ENCODE data around the gene HDAC4. TPM values are rescaled to one million over a fixed set of nuclear protein-coding genes. Genes with fewer than 3 reads are reported as not detected.

Gene HDAC4
- total RNA-seq, 2 experiments from 2014 or later, result 25.2 to 65.1 TPM

DNA sequence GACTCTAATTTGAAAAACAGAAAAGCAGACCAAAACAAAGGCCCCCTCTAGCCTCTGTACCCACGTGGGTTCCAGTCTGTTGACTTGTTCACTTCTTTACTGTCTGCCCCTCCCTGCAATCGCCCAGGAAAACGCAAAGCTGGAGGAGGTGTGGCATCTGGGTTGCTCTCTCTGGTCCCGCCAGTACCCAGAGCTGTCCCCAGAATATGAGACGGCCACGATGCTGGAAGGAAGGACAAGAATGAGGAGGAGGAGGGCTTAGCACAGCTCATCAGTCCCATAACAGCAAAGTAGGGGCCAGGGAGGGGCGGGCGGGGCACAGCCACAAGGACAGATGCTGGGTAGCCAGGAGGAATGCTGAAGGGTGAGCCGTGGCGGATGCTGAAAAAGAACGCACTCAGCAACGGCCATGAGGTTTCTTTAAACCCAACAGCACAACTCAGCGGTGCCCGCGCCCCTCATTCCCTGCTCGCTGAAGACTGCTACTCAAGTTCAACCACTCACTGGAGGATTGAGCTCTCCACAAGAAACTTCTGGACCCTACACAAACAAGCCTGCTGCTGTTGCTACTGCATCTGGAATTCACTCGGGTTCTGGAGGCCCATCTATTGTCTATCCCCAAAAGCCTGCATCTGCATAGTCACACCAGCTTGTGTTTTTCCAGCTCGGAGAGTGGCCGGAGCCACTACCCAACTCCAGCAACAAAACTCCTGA is 187.7 kb downstream of the HDAC4 start:
- CTCF ChIA-PET, result no interaction called here

DNA sequence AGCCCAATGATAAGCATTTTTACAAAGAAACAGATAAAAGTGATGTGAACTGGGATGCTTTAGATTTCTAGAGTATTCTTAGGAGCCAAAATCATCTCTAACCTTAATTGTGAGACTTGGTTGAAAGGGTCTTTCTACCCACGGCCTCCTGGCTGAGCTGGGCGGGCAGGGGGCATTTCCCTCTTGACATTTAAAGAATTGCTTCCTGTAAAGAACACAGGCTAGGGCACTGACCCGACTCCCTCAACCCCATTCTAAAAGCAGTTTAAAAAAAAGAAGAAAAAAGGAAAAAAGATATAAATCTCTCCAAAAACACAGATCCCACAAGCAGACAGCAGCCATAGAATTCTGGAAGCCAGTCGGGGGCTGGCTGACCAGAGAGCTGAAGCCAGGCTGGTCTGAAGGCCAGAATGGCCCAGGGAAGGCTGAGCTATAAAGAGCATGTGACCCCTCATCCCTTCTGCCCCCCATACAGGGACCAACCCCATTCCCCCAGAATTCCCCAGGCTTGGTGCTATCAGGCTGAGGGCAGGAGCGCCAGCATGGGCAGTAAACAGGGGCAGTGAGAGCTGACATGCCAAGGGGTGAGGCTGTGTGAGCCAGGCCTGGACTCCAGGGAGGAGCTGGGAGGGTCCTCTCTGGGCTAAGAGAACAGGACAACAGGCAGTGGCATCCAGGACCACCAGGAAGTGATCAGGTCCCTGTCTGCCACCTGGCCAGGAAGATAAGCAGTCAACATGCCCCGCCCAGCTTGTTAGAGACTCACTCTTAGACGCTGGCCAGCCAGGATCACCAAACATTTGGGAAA is 188.5 kb downstream of the HDAC4 start:
- Mint-ChIP-seq H3K9me3 (ENCODE audit: low read depth) (no peaks in the 10 kb centered on the region), H3K4me3 (no peak overlapping the region), H3K4me1 (peaks cover 31% of the 10 kb centered on the region), H3K27me3 (no peaks in the 10 kb centered on the region), H3K36me3 (peaks cover 3% of the 10 kb centered on the region), H3K27ac (no peak overlapping the region)
- ATAC-seq, result no peak
- CTCF ChIA-PET, result no interaction called here
- DNase-seq, result no peak

More for the DNA sequence above, 187.7 kb downstream of the HDAC4 start:
- ATAC-seq, result no peak
- Mint-ChIP-seq H3K27ac (no peak overlapping the region), H3K4me3 (no peak overlapping the region), H3K4me1 (peaks cover 38% of the 10 kb centered on the region), H3K36me3 (peaks cover 8% of the 10 kb centered on the region), H3K27me3 (no peaks in the 10 kb centered on the region), H3K9me3 (ENCODE audit: low read depth) (no peaks in the 10 kb centered on the region)
- DNase-seq, result no peak

DNA sequence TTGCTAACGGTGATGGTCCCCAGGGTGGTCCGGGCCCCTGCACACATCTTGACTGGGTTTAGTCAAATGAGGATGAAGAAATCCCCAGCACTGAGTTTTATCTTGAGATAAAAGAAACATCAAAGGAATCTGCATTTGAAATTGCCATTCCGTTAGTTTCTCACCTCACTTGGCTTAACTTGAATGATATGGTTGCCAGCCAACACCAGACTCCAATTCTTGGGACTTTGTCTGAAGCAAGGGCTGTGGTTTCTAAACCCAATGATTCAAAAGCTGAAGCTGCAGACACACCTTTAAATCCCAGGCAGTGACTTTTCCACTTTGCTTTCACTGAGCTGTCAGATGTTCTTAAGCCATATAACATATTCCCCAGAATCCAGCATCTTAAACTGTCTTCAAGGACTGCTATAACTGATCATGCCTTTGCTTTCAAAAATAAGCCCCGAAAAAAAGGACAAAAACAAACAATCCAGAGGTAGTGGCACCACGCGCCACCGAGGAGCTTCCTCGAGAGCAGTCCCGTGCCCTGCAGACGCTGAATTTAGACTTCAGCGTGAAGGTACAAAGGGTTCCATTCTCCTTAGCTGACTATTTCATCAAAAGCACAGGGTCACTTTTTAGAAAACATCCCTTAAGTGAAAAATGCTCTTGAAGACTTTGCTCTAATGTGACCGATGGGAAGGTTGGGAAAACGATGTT is 189.3 kb downstream of the HDAC4 start:
- peaks cover 3% of the 10 kb centered on the region for H3K36me3 Mint-ChIP-seq
- no peaks in the 10 kb centered on the region for H3K9me3 Mint-ChIP-seq (ENCODE audit: low read depth)
- ATAC-seq, result no peak
- CTCF ChIA-PET, result no interaction called here
- H3K4me1 Mint-ChIP-seq, result peaks cover 23% of the 10 kb centered on the region
- no peak overlapping the region for H3K4me3 Mint-ChIP-seq
- no peaks in the 10 kb centered on the region for H3K27me3 Mint-ChIP-seq
- no peak for DNase-seq
- no peak overlapping the region for H3K27ac Mint-ChIP-seq

DNA sequence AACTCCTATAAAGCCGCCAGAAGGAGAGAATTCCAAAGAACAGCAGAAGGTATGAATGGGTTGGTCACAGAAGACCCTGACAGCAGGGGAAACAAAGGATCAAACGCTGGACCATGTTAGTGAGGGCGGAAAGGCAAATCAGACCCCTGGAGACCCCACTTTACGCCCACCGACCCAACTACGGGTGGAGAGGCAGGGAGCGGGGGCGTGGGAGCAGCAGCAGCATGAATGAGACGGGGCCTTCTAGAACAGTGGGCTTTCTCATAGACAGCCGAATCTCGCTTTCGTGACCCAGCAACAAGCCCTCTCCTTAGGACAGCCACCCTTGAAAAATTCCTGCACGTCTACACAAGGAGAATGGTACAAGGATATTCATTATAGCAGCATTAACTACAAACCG is 191.0 kb downstream of the HDAC4 start:
- DNase-seq (no peak), ATAC-seq (no peak)
- H3K27me3 Mint-ChIP-seq, result no peaks in the 10 kb centered on the region
- H3K36me3 Mint-ChIP-seq, result peaks cover 2% of the 10 kb centered on the region
- H3K4me1 Mint-ChIP-seq, result peaks cover 20% of the 10 kb centered on the region
- H3K27ac Mint-ChIP-seq, result no peak overlapping the region
- no peak overlapping the region for H3K4me3 Mint-ChIP-seq
- H3K9me3 Mint-ChIP-seq (ENCODE audit: low read depth), result no peaks in the 10 kb centered on the region
- CTCF ChIA-PET, result no interaction called here

DNA sequence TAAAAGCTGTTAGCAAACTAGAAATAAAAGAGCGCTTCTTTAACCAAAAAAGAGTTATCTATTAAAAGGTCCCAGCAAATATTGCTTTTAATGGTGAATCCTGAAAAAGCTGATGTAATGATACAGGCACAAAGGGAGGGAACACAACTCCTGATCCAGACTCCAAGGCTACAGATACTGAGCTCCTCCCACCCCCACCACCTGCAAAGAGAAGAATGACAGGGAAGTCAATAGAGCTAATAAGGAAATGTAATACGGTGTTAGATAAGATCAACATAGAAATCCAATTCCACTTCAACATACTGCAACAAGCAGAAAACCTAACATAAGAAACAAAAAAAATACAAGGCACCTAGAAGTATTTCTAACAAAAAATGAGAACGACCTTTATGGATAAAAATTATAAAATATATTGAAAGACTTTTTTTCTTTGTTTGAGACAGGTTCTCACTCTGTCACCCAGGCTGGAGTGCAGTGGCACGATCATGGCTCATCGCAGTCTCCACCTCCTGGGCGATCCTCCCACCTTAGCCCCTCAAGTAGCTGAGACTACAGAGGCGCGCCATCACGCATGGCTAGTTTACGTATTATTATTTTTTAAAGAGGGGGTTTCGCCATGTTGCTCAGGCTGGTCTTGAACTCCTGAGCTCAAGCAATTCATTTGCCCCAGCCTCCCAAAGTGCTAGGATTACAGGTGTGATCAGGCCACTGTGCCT is 192.2 kb downstream of the HDAC4 start:
- no peak overlapping the region for H3K4me3 Mint-ChIP-seq
- no peaks in the 10 kb centered on the region for H3K27me3 Mint-ChIP-seq
- H3K9me3 Mint-ChIP-seq (ENCODE audit: low read depth), result no peaks in the 10 kb centered on the region
- no peaks in the 10 kb centered on the region for H3K36me3 Mint-ChIP-seq
- H3K4me1 Mint-ChIP-seq, result peaks cover 16% of the 10 kb centered on the region
- DNase-seq (no peak), ATAC-seq (no peak)
- no peak overlapping the region for H3K27ac Mint-ChIP-seq
- CTCF ChIA-PET, result no interaction called here

DNA sequence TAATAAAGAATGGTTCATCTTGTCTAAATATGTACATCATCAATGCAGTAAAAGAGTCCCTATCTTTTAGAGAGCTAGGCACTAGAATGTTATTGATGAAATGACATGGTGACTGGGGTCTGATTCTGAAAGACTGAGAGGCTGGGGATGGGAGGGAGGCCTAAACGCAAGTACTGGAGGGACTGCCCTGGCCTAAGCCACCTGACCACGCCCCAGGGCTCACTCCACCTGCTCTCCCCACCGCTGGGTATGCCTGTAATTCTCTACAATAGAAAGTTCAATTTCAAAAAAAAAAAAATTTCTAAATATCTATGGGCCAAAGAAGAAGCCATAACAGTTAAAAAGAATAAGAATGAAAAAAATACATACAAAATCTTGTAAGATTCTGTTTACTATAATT is 194.0 kb downstream of the HDAC4 start:
- H3K9me3 Mint-ChIP-seq (ENCODE audit: low read depth), result no peaks in the 10 kb centered on the region

DNA sequence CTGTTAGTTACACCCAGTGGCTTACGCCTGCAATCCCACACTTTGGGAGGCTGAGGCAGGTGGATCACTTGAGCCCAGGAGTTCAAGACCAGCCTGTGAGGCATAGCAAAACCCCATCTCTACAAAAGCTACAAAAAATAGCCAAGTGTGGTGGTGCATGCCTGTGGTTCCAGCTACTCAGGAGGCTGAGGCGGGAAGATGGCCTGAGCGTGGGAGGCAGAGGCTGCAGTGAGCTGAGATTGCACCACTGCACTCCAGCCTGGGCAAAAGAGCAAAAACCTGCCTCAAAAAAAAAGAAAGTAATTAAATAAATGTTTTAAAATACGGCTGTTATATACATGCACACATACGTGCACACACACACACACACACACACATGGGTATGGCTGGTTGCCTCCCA is 194.8 kb downstream of the HDAC4 start:
- Mint-ChIP-seq H3K4me3 (no peak overlapping the region), H3K4me1 (peaks cover 11% of the 10 kb centered on the region), H3K27me3 (no peaks in the 10 kb centered on the region), H3K36me3 (no peaks in the 10 kb centered on the region), H3K9me3 (ENCODE audit: low read depth) (no peaks in the 10 kb centered on the region), H3K27ac (no peak overlapping the region)
- DNase-seq (no peak), ATAC-seq (no peak)
- CTCF ChIA-PET, result interaction anchor here (1.2 kb wide), 1 partner anchor 11 kb away, joined by 3 read pairs; no protein-coding TSS in a partner anchor

More for the DNA sequence above, 194.0 kb downstream of the HDAC4 start:
- DNase-seq (no peak), ATAC-seq (no peak)
- no peaks in the 10 kb centered on the region for H3K36me3 Mint-ChIP-seq
- H3K4me3 Mint-ChIP-seq, result no peak overlapping the region
- H3K4me1 Mint-ChIP-seq, result peaks cover 16% of the 10 kb centered on the region
- H3K27ac Mint-ChIP-seq, result no peak overlapping the region
- H3K27me3 Mint-ChIP-seq, result no peaks in the 10 kb centered on the region
- CTCF ChIA-PET, result interaction anchor here (1.2 kb wide), 1 partner anchor 10 kb away, joined by 3 read pairs; no protein-coding TSS in a partner anchor

DNA sequence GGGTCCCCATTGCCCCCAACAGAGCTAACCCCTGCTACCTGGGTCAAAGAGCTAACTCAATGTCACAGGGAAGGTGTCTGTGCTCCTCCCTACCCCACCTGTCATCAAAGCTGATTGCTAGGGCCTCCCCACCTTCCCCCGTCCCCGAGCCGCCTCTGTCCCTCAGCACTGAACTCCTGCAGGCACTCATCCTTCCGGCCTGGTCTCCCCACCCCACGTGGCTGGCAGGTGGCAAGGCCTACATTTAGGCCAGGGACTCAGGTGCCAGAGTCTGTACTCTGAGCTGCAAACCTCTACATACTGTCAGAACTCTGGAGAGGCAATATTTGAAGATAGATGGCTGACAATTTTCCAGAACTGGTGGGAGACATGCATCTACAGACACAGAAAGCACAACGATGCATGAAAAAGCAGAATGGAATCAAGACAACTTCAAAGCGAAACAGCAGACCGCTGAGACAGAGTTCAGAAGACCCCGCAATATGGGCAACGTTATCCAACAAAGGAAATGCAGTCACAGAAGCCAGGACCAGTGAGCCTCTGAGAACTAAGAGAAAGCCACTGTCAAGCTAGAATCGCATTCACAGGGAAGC is 195.8 kb downstream of the HDAC4 start:
- DNase-seq, result no peak
- peaks cover 11% of the 10 kb centered on the region for H3K4me1 Mint-ChIP-seq
- no peak for ATAC-seq
- no peaks in the 10 kb centered on the region for H3K36me3 Mint-ChIP-seq
- no peaks in the 10 kb centered on the region for H3K9me3 Mint-ChIP-seq (ENCODE audit: low read depth)
- no peaks in the 10 kb centered on the region for H3K27me3 Mint-ChIP-seq
- H3K4me3 Mint-ChIP-seq, result no peak overlapping the region
- peak overlapping the region; percentile 14 for H3K27ac Mint-ChIP-seq
- CTCF ChIA-PET, result no interaction called here

DNA sequence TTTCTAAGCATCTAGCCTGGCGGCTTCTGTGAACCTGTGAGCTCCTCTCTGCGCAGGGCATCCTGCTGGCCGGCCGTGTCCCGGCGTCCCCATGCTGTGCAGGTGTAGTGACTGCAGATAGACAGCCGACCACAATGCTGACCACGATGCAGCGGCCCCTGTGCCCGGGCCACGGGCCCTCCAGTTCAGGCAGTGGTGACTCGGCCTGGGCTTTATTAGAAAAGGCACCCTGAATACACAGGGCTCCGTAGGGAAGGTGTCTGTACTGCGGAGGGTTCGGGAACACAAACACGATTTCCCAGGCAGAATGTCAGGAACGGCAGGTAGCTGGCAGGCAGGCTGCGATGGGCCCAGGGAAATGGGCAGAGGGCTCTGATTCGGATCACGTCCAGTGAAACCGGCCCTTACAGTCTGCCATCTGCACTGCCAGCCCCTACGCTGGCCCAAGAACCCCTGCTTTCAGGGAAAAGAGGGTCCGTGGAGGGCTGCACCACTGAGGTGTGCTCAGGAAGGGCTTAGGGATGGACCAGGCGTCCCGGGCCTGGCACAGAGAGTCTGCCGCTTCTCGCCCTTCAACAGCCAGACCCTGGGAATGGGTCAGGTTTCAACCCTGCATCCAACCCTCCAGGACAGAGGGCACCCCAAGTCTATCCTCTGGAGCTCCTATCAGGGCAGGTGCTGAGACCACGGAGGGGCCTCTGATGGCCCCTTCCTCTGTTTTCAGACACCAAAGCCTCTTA is 196.5 kb downstream of the HDAC4 start:
- H3K27ac Mint-ChIP-seq, result no peak overlapping the region
- ATAC-seq, result no peak
- no peak overlapping the region for H3K4me3 Mint-ChIP-seq
- no peaks in the 10 kb centered on the region for H3K36me3 Mint-ChIP-seq
- H3K9me3 Mint-ChIP-seq (ENCODE audit: low read depth), result no peaks in the 10 kb centered on the region
- H3K4me1 Mint-ChIP-seq, result peaks cover 11% of the 10 kb centered on the region
- DNase-seq, result no peak
- no peaks in the 10 kb centered on the region for H3K27me3 Mint-ChIP-seq
- CTCF ChIA-PET, result no interaction called here

DNA sequence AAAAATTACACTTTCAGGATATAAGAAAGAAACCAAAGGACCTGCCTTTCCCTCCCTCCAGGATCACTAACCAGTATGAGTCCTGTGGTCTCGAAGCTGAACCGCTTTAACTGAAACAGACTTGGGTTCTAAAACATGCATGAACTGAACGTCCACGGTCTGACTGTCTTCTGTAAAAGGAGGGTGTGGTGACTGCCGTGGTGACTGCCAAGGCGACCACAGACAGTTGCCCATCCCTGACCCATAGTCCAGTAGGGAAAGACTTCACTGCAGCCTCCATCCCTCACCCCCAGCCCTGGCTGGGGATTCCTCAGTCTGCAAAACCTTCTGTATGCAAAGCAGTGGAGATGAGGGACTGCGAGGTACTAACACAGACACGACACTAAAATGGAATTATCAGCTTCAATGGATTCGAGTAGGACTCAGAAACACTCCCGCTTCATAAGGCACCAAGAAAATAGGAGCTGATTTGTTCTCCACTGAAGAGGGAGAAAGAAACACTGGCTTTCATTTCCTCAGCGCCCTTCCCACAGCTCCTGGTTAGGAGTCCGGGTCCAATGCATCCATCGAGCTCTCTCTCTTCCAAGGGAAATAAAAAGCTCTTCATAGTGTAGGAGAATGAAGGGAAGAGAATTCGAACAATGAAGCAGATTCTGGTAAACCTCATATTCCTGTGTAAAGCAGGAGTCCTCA is 197.2 kb downstream of the HDAC4 start:
- H3K4me3 Mint-ChIP-seq, result no peak overlapping the region
- no peaks in the 10 kb centered on the region for H3K27me3 Mint-ChIP-seq
- peaks cover 11% of the 10 kb centered on the region for H3K4me1 Mint-ChIP-seq
- H3K9me3 Mint-ChIP-seq (ENCODE audit: low read depth), result no peaks in the 10 kb centered on the region
- ATAC-seq (no peak), DNase-seq (no peak)
- H3K36me3 Mint-ChIP-seq, result no peaks in the 10 kb centered on the region
- CTCF ChIA-PET, result no interaction called here
- no peak overlapping the region for H3K27ac Mint-ChIP-seq

DNA sequence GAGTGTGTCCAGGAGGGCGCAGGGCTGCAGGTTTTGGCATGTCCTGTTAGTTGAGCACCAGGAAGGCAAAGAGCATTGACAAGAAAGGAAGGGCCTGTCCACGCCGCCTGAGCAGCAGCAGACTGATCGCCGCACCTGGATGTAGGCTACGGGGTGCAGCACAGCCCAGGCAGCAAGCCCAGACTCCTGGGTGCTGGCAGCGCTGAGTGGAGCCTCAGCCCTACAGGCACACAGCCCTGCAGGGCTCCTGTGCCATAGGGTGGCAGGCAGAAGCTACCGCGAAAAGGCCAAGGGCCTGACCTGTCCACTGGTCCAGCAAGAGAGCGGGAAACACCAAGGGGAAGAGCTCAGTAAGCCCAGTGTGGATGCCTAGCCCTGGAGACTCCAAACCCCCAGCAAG is 198.0 kb downstream of the HDAC4 start:
- CTCF ChIA-PET, result no interaction called here

DNA sequence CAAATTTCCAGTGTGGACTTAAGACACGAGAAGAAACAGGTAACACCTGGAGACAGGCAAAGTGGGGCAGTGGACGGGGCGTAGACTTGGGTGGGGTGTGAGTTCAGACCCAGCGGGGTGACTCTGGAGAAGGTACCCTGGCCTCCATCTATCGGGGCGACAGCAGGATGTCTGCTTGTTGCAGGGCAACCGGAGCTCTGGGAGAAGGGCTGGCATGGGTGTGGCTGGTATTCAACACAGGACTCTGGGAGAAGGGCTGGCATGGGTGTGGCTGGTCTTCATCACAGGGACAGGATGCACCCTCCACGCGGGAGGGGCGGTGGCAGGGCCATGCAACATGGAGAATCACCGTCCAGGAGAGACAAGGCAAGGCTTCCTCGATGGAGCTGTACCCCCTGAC is 198.5 kb downstream of the HDAC4 start:
- CTCF ChIA-PET, result no interaction called here
- ATAC-seq (no peak), DNase-seq (no peak)
- no peak overlapping the region for H3K27ac Mint-ChIP-seq
- H3K9me3 Mint-ChIP-seq (ENCODE audit: low read depth), result no peaks in the 10 kb centered on the region
- no peaks in the 10 kb centered on the region for H3K36me3 Mint-ChIP-seq
- H3K27me3 Mint-ChIP-seq, result no peaks in the 10 kb centered on the region
- no peak overlapping the region for H3K4me3 Mint-ChIP-seq
- H3K4me1 Mint-ChIP-seq, result peaks cover 11% of the 10 kb centered on the region

More for the DNA sequence above, 198.0 kb downstream of the HDAC4 start:
- H3K27me3 Mint-ChIP-seq, result no peaks in the 10 kb centered on the region
- no peak overlapping the region for H3K4me3 Mint-ChIP-seq
- H3K9me3 Mint-ChIP-seq (ENCODE audit: low read depth), result no peaks in the 10 kb centered on the region
- H3K27ac Mint-ChIP-seq, result no peak overlapping the region
- ATAC-seq (no peak), DNase-seq (no peak)
- peaks cover 11% of the 10 kb centered on the region for H3K4me1 Mint-ChIP-seq
- H3K36me3 Mint-ChIP-seq, result no peaks in the 10 kb centered on the region

Data from activated CD8-positive, alpha-beta memory T cell treated with anti-CD3 and anti-CD28 coated beads, Interleukin-2, amount 10 ng/mL, durations not matched to agents 7 days and 5 days (primary cell).